ENCODE results near the gene WDR59.
A peak's percentile ranks its signal among the peaks of the same experiment; 100 is the strongest.

WDR59 gene

GRCh38 chr16:74903901-74904678 lies 80.8 kb downstream of the WDR59 start:
- no peak for DNase-seq (ENCODE audit: low spot score)

DNA sequence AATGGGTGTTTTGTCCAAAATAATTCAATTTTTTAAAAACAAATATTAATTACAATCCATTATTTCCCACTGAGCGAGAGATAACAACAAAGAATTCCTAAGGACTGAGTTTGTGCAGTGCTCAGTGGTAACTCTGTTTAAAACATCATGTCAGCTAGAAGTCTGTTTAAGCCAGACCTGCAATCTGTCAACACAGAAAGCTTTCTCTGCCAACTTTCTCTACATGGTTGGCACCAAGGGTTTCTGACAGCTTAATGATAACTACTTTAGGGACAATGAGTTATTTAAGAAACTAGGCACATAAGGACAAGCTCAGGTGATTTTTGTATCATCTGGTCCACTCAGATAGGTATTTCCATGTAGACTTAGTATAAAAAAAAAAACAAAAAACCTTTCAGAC lies 81.8 kb downstream of the WDR59 start:
- DNase-seq (ENCODE audit: low spot score): peak; percentile 8

- no peak for DNase-seq (ENCODE audit: low spot score)
Measured at GRCh38 chr16:74902161-74902560, 82.8 kb downstream of the WDR59 start.

GRCh38 chr16:74901606-74902005 lies 83.3 kb downstream of the WDR59 start:
- no peak for DNase-seq (ENCODE audit: low spot score)

- DNase-seq (ENCODE audit: low spot score): no peak
Measured at GRCh38 chr16:74899816-74900215, 85.1 kb downstream of the WDR59 start.

- peak; percentile 53 for DNase-seq (ENCODE audit: low spot score)
Measured at GRCh38 chr16:74898659-74899058, 86.3 kb downstream of the WDR59 start.

DNA sequence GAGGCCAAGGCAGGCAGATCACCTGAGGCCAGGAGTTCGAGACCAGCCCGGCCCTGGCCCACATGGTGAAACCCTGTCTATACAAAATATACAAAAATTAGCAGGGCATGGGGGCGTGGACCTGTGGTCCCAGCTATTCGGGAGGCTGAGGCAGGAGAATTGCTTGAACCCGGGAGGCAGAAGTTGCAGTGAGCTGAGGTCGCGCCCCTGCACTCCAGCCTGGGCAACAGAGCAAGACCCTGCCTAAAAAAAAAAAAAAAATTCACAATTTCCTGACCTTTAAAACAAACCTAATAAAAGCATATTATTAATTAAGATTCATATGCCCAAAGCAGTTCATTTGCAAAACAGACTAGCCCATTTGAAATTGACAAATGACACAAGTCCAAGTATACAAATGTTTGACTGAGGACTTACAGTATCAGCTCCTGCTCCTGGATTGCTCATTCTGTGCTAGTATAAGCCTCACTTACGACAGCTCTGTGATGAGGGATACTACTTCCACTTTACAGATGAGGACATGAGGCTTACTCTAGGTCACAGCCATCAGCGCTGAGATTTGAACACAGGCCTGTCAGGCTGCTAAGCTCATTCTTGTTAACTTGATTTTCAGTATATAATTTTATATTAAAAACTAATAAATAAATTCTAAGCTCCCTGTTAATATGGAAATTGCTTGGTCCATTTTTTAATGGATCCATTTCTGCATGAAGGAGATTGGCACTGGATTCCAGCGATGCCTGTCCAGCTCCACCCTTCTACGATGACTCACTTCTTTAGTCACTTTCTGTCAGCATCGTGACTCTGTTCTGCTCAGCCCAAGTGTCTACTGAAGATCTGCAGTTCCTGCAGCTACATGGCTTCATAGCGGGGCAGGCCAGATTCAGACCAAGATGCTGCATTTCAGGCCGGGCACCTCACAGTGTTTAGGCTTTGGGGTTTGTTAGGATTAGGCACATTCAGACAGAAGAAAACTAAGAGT lies 88.2 kb downstream of the WDR59 start:
- peak; percentile 7 for DNase-seq (ENCODE audit: low spot score)

- DNase-seq (ENCODE audit: low spot score): no peak
Measured at GRCh38 chr16:74893541-74893940, 91.4 kb downstream of the WDR59 start.

DNA sequence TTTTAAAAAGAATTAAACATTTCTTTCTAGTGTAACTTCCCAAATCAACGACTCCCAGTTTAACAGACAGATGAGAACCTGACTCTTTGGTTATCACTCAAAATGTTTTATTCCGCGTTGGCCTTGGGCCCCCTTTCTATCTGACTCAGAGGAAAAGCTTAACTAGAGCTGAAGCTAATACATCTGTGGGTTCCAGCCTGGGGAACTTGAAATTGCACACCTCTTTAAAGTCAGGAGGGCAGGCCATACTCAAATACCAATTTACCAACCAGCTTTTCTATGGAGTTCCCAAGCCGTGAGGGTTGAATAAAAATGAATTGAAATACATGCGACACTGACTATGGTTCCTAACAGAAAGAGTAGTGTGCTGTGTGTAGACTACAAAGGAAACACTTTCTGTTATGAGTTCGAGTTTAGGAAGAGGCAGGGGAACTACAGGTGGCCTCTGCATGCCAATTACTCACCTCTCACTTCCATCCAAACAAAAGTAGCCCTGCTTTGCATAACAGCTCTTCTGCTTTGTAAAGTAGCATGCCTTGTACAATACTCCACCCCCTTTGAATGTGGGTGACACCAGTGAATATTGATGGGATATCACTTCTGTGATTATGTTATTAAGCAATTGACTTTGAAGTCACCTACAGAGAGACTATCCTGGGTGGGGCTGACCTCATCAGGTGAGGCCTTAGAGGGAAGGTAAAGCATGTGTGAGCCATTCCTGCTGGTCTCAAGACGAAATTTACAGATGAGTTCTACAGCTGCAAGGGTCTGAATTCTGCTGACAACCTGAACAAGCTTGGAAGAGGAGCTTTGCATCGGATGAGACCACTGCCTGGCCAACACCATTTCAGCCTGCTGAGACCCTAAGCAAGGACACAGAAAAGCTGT lies 92.1 kb downstream of the WDR59 start:
- no peak for DNase-seq (ENCODE audit: low spot score)

GRCh38 chr16:74888888-74889287 lies 96.0 kb downstream of the WDR59 start:
- DNase-seq (ENCODE audit: low spot score): no peak

DNA sequence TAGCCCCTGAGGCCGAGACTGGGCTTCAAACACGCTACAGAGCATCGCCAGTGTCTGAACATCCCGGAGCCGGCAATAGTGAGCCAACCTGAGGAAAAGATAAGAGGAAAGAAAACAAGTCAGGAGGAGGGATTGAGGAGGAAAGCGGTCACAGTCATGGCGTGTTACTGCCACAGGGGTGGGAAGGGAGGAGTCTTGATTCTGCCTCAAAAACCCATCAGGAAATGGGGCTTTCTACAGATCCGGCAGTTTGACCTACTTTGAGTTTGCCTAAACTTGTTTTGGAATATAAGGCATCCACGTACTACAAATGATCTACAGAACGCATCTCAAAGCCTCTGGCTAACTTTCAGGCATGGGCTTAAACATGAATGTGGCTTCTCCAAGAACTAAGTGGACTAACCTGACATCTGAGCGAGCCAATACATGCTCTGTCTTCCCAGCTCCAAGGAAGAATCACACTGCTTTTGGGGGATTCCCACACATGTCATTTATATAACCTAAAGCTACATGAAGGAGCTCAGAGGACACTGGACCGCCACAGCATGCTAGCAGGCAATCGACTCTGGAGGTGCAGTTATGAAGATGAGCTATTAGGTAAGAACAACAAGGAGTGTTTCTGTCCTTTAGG lies 96.6 kb downstream of the WDR59 start:
- no peak for DNase-seq (ENCODE audit: low spot score)

GRCh38 chr16:74887084-74887483 lies 97.8 kb downstream of the WDR59 start:
- DNase-seq (ENCODE audit: low spot score): no peak

DNA sequence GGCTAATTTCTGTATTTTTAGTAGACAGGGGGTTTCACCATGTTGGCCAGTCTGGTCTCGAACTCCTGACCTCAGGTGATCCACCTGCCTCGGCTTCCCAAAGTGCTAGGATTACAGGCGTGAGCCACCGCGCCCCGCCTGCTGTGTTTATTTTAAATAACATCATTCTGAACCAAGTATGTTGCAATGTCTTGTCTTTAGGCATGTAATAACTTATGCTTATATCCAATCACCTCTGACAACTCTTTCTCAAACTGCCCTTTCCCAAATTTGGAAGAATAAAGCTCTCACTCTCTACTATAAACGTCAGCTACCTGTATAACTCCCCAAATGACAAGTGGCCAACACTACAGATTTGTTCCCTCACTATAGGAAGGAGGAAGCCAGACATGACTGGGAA lies 107.2 kb downstream of the WDR59 start:
- DNase-seq (ENCODE audit: low spot score): no peak

DNA sequence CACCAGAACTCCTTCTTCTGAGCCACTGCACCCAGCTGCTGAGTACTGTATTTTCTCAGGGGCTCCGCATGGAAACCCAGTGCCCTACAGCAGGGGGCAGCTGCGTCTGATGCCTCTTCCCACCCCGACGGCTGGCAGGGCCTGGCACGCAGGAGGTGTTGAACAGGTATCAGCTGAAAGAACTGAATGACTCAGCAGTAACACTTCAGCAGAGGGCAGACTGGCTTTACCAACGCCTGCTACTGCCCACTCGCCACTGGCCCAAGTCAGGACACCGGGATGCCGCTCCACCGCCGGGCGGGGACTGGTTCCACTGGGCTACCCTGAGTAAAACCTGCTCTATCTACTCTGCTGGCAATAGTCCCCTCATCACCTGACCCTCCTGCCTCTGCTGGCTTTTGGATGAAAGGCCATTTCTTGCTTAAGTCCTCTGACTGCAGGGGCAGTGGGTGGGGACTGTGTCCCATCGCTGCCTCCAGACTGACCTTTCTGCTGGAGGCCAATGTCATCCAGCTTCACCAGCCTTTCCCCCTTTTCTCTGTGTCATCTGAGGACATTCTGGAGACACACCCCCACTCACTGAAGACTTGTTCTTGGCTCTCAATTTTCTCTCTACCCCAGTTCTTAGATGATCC lies 109.9 kb downstream of the WDR59 start:
- no peak for DNase-seq (ENCODE audit: low spot score)

DNA sequence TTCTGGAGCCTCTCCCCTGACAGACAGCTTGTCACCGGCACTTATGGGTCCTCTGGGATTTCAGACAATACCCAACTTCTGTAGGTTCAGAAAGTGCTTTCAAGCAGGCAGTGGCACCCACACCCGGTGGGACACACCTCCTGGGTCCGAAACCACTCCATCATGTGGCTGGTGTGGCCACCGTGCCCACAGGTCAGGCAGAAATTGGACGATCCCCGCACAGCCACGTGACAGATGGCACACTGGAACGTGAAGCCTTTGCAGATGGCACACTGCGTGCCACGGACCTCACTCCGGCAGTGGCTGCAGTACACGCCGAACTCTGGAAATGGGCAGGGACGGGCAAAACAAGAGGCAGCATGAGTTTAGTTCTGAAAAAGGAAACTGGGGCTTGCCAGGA lies 110.8 kb downstream of the WDR59 start:
- no peak for DNase-seq (ENCODE audit: low spot score)

DNA sequence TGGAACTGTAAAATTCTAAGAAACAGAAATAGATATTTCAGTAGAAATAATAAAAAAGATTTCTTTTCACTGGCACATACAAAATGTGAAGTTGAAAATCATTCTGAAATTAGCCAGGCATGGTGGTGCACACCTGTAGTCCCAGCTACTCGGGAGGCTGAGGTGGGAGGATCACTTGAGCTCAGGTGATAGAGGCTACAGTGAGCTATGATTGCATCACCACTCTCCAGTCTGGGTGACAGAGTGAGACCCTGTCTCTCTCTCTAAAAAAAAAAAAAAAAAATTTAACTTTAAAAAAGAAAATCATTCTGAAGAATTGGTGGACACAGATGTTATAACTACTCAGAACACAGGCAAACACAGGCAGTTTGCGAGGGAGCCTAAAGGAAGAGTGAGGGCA lies 112.6 kb downstream of the WDR59 start:
- DNase-seq (ENCODE audit: low spot score): no peak

GRCh38 chr16:74871608-74872007 lies 113.3 kb downstream of the WDR59 start:
- DNase-seq (ENCODE audit: low spot score): no peak

GRCh38 chr16:74868501-74868900 lies 116.4 kb downstream of the WDR59 start:
- DNase-seq (ENCODE audit: low spot score): no peak

DNA sequence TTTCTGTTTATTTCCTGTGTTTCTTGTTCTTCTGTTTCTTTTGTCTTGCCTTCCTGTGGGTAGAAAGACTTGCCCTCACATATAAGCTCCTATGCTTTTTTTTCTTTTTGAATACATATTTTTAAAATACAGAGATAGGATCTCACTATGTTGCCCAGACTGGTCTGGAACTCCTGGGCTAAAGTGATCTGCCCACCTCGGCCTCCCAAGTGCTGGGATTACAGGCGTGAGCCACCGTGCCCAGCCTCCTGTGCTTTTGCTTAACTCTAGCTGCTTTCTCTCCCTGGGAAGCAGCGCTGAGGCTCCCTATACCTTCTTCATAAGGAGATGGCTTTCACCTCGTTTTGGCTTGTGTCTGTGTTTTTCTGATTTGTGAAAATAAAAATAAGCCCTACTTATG lies 116.9 kb downstream of the WDR59 start:
- no peak for DNase-seq (ENCODE audit: low spot score)

DNA sequence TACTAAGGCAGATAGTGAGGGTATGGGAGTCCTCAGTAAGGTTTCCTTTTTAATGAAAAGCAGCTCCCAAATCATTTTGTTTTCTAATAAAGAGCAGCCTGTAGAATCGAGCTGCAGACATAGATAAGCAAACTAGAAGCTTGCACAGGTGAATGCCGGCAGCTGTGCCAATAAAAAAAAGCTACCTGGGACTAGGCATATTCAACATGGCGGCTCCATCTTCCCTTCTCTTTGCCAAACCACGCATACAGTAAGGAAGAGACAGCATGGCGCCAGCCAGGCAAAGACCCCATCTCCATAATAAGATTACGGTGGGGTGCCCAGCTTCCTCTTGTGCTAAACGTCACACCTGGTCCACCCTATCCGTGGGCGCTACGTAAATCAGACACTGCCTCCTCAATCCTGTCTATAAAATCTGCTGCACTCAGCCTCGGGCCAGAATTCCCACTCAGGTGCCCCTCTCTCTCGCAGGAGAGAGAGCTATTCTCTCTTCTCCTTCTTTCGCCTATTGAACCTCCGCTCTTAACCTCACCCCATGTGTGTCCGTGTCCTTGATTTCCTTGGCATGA lies 117.6 kb downstream of the WDR59 start:
- DNase-seq (ENCODE audit: low spot score): no peak

Measured in Ammon's horn (tissue), 1 donor.